Adrenal gland (tissue), 12 donors: ENCODE measurements around the gene FOCAD. TPM values are rescaled to one million over a fixed set of nuclear protein-coding genes. Genes with fewer than 3 reads are reported as not detected.
A peak's percentile ranks its signal among the peaks of the same experiment; 100 is the strongest.

Experiments used
- DNase-seq, 7 donors: peaks; one replicate each; pipeline ENCODE4 v3.0.0-alpha.2; 2019 to 2020
- H3K27ac ChIP-seq, 5 donors: fragments of 200-600 bp; sonication (generic) in 4 of 5; 1 replicate in 3 of 5; 2 replicates in 2 of 5; pipeline versions ENCODE4 v1.5.1 to v1.8.0; 2016 to 2020; ENCODE audit warnings: mild to moderate bottlenecking in 1 of 5
- H3K27me3 ChIP-seq: fragments of 200-600 bp; 2 replicates; pipeline ENCODE4 v1.8.0; 2021
- H3K36me3 ChIP-seq, 2 donors: fragments of 200-600 bp; replicated peaks in 1 of 2; 1 replicate in 1 of 2; 2 replicates in 1 of 2; pipeline versions ENCODE4 v1.5.1 to v1.8.0; 2018 to 2022
- H3K4me1 ChIP-seq, 2 donors: fragments of 200-600 bp; replicated peaks in 1 of 2; 1 replicate in 1 of 2; 2 replicates in 1 of 2; pipeline versions ENCODE4 v1.5.1 to v1.8.0; 2018 to 2021
- H3K4me3 ChIP-seq, 4 donors: fragments of 200-600 bp; sonication (generic) in 3 of 4; one replicate each; pipeline ENCODE4 v1.5.1; 2016 to 2018
- H3K9me3 ChIP-seq, 3 donors: fragments of 200-600 bp; sonication (generic) in 1 of 3; replicated peaks in 1 of 3; 1 replicate in 2 of 3; 2 replicates in 1 of 3; pipeline versions ENCODE4 v1.5.1 to v1.8.0; 2016 to 2021
- POLR2A ChIP-seq, 2 donors: fragments of 450-650 bp; IDR thresholded peaks; one replicate each; pipeline ENCODE4 v1.6.1; 2017; ENCODE audit warnings: antibody characterized with exemption in 2 of 2, mild to moderate bottlenecking in 2 of 2, moderate library complexity in 1 of 2
- WGBS, 4 donors: extraction: QIAGEN DNeasy Blood & Tissue Kit in 2 of 4; methylation state at CpG; one replicate each; pipeline versions ENCODE4 v1.1.5 to v1.1.7; 2013 to 2017; 5-methylcytosine and 5-hydroxymethylcytosine counted together
- intact Hi-C, 2 donors: fragments of 100-400 bp; cut with DNase I; formaldehyde crosslinking; loops; one replicate each; pipeline versions ENCODE4 v1.14.1 to v1.15.0; 2022 to 2023
- polyA plus RNA-seq, 3 donors: library from polyadenylated mRNA; stranded (reverse); fragments of 200-250 nt in 2 of 3; fragments of 350-450 nt in 1 of 3; fragmentation: Illumina TruSeq in 1 of 3; extraction: RNeasy Lipid Tissue Mini Kit (QIAGEN cat#74804) in 1 of 3; gene quantifications; one replicate each; pipeline ENCODE4 v1.2.3, GENCODE V29; 2013 to 2014
- total RNA-seq, 9 donors: library from RNA; depleted of rRNA in 4 of 9; stranded (reverse); fragments of >200 nt in 4 of 9; fragments of 120-200 nt in 1 of 9; fragmentation: NEBNext Ultra II Directional in 1 of 9; extraction: Animal tissue kit (Norgen Biotek cat#: 25700) in 1 of 9; gene quantifications; one replicate each; pipeline versions ENCODE4 v1.1.0 to v1.2.4, GENCODE V29; 2013 to 2023
- TF ChIP-seq, protein P1 (sequence below), 6 experiments: fragments of 450-650 bp in 4 of 6; fragments of 200-600 bp in 2 of 6; sonication (generic) in 1 of 6; IDR thresholded peaks; 1 replicate in 5 of 6; 2 replicates in 1 of 6; pipeline versions ENCODE4 v1.5.1 to v1.8.0; 2016 to 2021; ENCODE audit warnings: antibody characterized with exemption in 6 of 6, mild to moderate bottlenecking in 2 of 6, moderate library complexity in 1 of 6
- donor health status: healthy with polysubstance abuse.
- donor health status: Bipolar disorder and iron deficiency.
- donor health status: DM: yes; HTN: yes; CAD: no.
- donor health status: DM: no; HTN: no; CAD: no.
- donor health status: DM: no; HTN: no; CAD: no.
- donor health status: DM: yes; HTN: yes; CAD: no.

The FOCAD gene
- total and polyA plus RNA-seq, 12 donors = 20.5 to 134 (median 59.7) TPM

- WGBS, 4 donors = 77 to 82% (median 78%) methylated on average over 3 of the region's 3 CpGs
- Histone ChIP-seq H3K4me1 (no peaks in the 10 kb centered on the region), H3K9me3 (no peaks in the 10 kb centered on the region), H3K36me3 (no peaks in the 10 kb centered on the region), H3K27ac (no peak overlapping the region), H3K4me3 (no peak overlapping the region), H3K27me3 (no peaks in the 10 kb centered on the region)
- peak in 1 of 7 donors; percentile 8 for DNase-seq
- no peak for TF ChIP-seq POLR2A (IDR thresholded peaks at IDR 0.05)
- TF ChIP-seq, protein P1, sequence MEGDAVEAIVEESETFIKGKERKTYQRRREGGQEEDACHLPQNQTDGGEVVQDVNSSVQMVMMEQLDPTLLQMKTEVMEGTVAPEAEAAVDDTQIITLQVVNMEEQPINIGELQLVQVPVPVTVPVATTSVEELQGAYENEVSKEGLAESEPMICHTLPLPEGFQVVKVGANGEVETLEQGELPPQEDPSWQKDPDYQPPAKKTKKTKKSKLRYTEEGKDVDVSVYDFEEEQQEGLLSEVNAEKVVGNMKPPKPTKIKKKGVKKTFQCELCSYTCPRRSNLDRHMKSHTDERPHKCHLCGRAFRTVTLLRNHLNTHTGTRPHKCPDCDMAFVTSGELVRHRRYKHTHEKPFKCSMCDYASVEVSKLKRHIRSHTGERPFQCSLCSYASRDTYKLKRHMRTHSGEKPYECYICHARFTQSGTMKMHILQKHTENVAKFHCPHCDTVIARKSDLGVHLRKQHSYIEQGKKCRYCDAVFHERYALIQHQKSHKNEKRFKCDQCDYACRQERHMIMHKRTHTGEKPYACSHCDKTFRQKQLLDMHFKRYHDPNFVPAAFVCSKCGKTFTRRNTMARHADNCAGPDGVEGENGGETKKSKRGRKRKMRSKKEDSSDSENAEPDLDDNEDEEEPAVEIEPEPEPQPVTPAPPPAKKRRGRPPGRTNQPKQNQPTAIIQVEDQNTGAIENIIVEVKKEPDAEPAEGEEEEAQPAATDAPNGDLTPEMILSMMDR (IDR thresholded peaks at IDR 0.05) = no peak
- intact Hi-C loops = loop anchor here in 1 of 2 donors (10.0 kb wide), 1 partner anchor 64 kb away; no protein-coding TSS in a partner anchor
These were observed 104.7 kb downstream of the FOCAD start for GRCh38 chr9:20788526-20789451.

DNA sequence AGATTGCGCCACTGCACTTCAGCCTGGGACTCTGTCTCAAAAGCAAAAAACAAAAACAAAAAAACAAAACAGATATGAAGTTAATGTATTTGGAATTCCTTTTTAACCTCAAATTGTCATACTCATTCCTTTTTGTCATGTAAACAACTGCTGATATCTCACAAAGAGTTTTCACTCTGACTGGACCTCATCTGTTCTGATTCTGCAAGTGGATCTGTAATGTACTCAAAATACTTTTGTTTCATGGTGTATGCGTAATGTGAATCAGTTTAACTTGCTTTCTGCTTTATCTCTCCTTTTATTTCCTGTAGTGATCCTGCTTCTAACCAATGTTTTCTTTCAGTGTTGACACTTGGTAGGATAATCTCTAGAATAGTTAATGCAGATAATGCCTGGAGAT, 106.7 kb downstream of the FOCAD start:
- DNase-seq = no peak

DNA sequence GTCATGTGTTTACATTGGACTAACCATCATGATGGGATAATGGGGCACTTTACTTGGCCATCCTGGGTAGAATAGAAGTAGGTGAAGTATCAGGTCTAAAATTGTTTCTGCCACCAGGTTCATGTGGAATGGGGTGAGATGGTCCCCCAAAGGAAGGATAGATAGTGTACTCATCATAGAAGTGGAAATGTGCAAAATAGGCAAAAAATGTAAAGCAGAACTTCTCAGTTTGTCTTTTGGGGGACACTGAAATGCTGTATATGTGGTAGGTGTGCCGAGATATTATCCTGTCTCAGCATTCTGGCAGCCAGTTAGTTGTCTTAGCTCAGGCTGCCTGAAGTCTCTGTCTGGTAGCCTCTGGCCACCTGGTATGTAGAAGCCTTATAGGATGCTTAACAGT, 107.6 kb downstream of the FOCAD start:
- WGBS, 4 donors = 92 to 96% (median 94%) methylated on average over 1 of the region's 1 CpG
- no peak overlapping the region for H3K27ac ChIP-seq
- H3K9me3 ChIP-seq = no peaks in the 10 kb centered on the region
- no peak for TF ChIP-seq POLR2A (IDR thresholded peaks at IDR 0.05)
- TF ChIP-seq, protein P1 (IDR thresholded peaks at IDR 0.05) = no peak
- H3K27me3 ChIP-seq = no peaks in the 10 kb centered on the region
- no peaks in the 10 kb centered on the region for H3K36me3 ChIP-seq
- no peaks in the 10 kb centered on the region for H3K4me1 ChIP-seq
- H3K4me3 ChIP-seq = no peak overlapping the region
- intact Hi-C loops = no loop called here
- DNase-seq = no peak

More for the DNA sequence above, 106.7 kb downstream of the FOCAD start:
- intact Hi-C loops = no loop called here
- Histone ChIP-seq H3K4me1 (no peaks in the 10 kb centered on the region), H3K9me3 (no peaks in the 10 kb centered on the region), H3K27me3 (no peaks in the 10 kb centered on the region), H3K27ac (no peak overlapping the region), H3K4me3 (no peak overlapping the region), H3K36me3 (no peaks in the 10 kb centered on the region)
- WGBS, 4 donors = 96 to 99% (median 97%) methylated on average over 2 of the region's 2 CpGs
- TF ChIP-seq POLR2A (IDR thresholded peaks at IDR 0.05) = no peak
- TF ChIP-seq, protein P1 (IDR thresholded peaks at IDR 0.05) = no peak

- intact Hi-C loops = no loop called here
- DNase-seq = no peak
- WGBS, 4 donors = 78 to 89% (median 82%) methylated on average over 11 of the region's 11 CpGs
These were observed 120.6 kb downstream of the FOCAD start for GRCh38 chr9:20804489-20805250.

More at GRCh38 chr9:20804489-20805250, 120.6 kb downstream of the FOCAD start:
- no peak for TF ChIP-seq POLR2A (IDR thresholded peaks at IDR 0.05)
- TF ChIP-seq, protein P1 (IDR thresholded peaks at IDR 0.05) = no peak
- Histone ChIP-seq H3K27me3 (no peaks in the 10 kb centered on the region), H3K4me1 (no peaks in the 10 kb centered on the region), H3K36me3 (no peaks in the 10 kb centered on the region), H3K4me3 (no peak overlapping the region), H3K27ac (no peak overlapping the region), H3K9me3 (no peaks in the 10 kb centered on the region)
